Urothelium cell line (cell line): ENCODE results near the gene SLC15A1.

ENCODE experiments used
- DNase-seq: peaks from one replicate; pipeline ENCODE4 v3.0.0; 2011; ENCODE audit warnings: low spot score, mixed read lengths
- FAIRE-seq: peaks from 2 replicates; lab custom pipeline; 2011; peaks lifted over from hg19 to GRCh38; lab: Jason Lieb, UNC

Gene SLC15A1, protein sequence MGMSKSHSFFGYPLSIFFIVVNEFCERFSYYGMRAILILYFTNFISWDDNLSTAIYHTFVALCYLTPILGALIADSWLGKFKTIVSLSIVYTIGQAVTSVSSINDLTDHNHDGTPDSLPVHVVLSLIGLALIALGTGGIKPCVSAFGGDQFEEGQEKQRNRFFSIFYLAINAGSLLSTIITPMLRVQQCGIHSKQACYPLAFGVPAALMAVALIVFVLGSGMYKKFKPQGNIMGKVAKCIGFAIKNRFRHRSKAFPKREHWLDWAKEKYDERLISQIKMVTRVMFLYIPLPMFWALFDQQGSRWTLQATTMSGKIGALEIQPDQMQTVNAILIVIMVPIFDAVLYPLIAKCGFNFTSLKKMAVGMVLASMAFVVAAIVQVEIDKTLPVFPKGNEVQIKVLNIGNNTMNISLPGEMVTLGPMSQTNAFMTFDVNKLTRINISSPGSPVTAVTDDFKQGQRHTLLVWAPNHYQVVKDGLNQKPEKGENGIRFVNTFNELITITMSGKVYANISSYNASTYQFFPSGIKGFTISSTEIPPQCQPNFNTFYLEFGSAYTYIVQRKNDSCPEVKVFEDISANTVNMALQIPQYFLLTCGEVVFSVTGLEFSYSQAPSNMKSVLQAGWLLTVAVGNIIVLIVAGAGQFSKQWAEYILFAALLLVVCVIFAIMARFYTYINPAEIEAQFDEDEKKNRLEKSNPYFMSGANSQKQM

DNA sequence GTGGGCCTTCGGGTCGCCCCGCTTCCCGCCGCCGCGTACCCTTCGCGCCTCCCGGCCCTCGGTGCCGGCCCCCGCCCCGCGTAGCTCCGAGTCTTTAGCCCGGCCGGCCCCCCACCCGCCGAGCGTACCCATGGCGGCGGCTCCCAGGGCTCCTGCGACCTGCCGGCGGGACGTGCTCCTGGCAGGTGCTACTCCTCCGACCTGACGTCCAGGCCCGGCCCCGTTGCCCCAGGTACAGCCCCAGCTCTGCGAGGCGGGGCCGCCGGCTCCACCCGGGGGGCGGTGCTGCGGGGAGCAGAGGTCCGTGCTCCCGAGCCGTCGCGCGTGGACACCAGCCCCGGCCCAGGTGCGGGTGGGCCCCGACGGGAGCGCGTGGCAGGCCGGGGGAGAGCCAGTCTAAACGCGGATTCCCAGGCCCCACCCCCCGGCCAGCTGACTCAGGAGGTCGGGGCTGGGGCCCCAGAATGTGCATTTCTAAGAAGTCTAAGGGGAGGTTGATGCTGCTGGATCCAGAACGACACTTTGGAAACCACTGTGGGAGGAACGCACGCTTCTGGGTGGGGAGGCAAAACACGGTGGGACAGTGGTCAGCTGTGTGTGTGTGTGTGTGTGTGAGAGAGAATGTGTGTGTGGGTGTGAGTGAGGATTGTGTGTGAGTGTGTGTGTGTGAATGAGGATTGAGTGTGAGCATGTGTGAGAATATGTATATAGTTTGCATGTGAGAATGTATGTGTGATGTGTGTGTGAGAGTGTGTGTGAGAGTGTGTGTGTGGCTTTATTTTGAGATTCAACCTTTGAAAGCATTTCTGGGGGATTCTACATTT, at the start of gene SLC15A1:
TSS of gene SLC15A1 (minus strand) at position 206 of the 824 bp plus-strand sequence. CDS start at position 132, 74 bp downstream.
- no peak for DNase-seq
- no peak for FAIRE-seq

DNA sequence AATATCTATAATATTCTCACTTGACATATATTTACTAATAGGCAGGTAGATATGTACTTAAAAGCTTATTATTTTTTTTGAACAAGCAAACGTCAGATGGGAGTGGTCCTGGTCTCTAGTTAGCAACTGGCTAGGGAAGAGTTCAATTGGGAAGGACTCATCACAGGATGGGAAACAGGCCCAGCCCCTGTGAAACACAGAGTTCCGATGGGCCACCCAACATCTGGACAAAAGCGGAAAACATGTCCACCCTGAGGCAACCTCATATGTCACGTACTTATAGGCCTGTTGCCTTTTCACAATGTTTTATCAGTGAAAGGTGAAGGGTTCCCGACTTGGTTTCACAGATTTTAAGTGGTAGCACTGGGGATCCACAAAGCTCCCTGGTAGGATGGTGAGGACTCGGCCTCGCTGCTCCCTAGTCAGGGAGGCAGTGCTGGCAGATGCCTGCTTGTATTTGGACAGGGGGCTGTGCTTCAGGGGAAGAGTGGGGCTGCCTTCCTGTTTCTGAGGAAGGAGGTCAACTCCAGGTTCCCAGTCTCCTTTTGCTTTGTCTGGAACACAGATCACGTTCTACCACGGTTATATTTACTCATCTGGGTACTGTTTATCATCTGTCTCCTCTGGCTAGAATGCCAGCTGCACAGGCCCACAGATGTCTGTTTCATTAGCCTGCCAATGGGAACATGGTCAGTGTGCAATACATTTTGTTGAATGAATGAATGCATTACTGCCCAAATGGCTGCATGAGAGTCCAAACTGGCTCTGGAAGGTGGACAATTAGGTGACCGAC, 49.4 kb upstream of the SLC15A1 start:
- DNase-seq: no peak
- FAIRE-seq: no peak

DNA sequence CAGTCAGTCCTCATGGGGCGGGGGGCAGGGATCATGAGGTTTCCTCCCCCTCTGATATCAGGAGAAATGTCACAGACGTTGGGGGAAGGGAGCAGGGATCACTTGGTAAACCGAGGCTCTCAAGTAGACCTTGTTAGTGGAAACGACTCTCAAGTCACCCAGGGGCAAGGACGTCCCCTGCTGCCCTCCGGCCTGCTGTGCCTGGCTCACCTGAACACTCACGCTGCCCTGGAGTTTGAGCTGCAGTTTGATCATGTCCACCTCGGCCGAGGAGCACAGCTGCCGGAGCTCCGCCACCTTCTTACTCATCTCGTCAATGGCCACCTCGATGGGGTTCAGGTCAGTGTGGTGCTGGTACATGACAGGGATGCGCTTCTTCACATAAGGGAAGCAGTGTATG, 47.6 kb upstream of the SLC15A1 start:
- DNase-seq (no peak), FAIRE-seq (no peak)

DNA sequence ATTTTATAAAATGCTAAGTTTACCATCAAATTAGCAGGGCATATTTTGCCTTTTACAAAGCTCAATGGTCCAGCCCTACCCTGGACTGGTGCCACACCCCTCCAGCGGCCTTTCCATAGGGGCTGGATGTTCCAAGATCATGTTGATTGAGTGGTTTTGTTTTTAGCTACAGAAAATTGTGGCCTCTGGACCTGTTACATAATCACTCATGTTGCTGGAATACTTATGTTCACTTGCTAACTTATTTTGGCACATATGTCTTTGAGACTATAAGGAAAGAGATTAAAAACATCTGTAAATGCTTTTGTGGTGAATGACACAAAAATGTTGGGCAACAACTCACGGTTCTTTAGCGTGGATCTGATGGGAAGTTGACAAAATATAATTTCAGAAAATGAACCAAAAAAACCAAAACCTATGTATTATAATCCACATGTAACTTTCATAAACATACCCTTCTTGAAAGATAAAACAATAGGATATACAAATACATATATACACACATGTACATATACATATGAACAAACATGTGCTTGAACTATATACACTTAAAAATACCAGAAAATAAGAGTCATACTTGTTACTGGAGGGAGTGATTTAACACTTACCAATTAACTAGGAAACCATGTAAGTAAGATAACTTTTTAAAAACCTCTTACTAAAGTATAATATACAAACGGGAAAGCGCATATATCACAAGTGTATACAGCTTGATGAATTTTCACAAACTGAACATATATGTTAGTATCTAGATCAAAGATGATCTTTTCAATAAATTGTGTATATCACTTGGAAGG, 46.6 kb upstream of the SLC15A1 start:
- DNase-seq (no peak), FAIRE-seq (no peak)

DNA sequence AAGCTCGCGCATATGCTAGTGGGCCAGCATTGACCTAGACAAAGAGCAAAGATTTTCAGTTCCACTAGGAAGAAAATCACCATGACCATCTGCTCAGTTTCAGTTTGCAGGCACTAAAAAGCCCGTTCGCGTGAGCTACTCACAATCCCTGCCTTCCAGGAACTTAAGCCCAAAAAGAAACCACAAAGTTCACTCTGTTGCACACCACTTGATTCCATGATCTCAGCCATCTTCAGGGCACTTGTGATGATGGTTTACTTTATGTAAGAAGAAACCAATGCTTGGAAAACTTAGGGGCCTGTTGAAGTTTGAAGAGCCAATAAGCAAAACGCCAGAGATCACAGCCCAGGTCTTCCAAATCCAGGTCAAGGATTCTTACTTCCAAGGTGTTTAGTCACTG, 45.0 kb upstream of the SLC15A1 start:
- no peak for FAIRE-seq
- no peak for DNase-seq

DNA sequence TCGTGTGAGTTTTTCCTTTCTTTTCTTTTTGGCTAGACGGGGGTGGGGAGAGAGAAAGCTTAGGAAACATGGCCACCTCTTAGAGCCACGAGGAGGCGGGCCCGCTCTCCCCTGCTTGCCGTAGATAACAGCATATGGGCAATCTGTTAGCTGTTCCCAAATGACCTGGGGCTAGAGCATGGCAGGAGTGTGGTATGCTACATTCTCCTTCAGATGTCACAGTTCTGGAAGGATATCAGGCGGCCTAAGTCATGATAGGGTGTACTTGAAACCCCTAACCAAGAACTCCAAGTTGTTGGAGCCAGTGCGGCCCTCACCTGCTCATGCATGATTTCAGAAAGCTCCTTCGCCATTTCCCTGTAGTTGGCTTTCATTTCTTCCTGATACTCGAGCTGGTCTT, 44.3 kb upstream of the SLC15A1 start:
- DNase-seq (no peak), FAIRE-seq (no peak)

DNA sequence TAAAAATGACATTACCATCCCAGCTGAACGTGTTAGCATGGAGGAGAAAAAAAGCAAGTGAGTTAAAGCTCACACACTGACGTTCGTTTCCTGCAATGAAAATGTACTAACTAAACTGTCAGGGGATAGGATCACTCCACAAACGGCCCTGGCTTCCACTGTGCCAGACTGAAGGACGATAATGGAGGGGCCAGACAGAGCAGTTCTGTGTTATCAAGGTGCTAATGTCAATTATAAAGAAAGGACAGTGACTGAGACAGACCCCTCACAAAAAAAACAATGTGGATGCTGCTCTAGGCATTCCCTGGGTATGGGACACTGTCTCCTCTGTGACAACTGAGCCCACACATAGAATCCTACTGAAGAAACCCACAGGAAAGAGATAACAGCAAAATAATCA, 43.7 kb upstream of the SLC15A1 start:
- no peak for DNase-seq
- no peak for FAIRE-seq

DNA sequence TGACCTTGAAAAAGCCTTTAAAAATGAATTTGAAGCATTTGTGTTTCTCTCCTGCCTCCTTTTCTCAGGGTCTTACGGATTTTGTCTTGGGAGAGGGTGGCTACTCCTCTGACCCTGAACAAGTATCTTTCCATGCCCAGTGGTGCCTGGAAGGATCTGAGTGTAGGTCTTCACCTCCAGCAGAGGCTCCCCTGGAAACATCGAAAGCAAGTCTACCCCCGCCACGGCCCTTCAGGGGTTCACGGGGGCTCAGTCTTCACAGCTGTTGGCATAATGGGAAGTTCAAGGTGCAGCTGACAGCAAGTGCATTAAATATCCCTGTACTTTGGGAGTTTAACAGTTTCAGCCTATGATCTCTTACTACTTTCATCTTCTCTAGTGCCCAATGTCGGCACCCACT, 42.7 kb upstream of the SLC15A1 start:
- no peak for DNase-seq
- no peak for FAIRE-seq

DNA sequence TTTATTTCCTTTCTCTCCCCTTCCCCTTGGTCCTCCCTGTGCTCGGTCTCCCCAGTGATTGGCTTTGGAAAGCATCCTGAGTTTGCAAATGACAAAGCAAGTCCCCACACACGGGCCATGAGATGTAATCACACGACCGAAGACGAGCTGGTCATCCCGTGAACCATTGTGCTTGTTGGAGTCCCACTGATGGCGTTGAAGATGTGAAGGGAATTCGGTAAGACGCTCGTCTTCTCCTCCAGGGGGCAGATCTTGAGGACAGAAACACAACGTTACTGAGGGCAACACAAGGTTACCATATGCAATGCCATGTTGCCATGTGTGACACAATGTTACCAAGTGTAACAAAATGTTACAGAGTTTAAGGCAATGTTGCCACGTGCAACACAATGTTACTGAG, 42.0 kb upstream of the SLC15A1 start:
- DNase-seq: no peak
- FAIRE-seq: no peak

DNA sequence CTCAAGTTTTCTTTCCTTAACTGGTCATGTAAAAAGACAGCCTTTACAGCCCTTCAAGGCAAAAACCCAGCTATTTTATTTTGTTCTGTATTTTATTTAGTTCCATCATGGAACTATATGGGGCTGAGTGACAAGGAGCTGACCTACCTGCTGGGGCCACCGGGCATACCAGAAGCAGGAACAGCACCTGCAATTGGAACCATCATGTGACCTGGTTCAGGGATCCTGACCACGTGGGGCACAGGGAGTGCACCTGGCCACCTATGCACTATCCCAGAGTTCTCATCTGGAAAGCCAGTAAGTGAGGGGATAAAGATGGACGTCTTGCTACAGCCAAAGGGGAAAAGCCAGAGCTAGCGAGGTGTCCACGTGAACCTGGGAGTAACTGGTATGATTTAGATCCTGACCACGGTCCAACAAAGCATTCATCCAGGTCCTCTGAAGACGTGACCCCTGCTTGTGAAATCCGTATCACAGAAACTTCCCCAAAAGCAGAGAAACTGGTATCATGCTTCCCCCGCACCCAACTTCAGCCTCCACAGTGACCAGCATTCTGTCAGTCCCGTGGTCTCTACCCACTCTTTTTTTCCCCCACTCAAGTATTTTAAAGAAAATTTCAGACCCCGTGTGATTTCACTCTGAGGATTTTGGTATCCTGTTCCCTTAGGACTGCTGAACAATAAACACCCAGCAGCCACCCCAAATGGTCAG, 40.5 kb upstream of the SLC15A1 start:
- FAIRE-seq (no peak), DNase-seq (no peak)

DNA sequence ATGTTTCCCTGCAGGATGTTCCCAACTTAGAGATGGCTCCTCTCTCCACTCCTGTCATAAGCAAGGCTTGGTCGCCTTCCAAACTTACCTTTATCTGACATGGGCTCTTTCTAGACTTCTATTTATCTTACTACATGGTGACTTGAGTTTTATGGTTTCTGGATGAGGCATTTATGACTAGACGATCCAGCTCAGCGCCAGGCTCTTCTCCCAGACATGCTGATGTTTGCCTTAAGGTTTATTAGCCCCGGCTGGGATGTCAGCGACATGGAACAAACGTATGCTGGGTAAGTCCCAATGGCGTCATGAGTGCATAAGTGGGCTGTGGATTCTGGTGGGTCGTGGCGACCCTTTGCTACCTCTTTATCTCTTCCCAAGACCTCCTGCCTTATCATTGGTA, 39.8 kb upstream of the SLC15A1 start:
- FAIRE-seq (no peak), DNase-seq (no peak)

DNA sequence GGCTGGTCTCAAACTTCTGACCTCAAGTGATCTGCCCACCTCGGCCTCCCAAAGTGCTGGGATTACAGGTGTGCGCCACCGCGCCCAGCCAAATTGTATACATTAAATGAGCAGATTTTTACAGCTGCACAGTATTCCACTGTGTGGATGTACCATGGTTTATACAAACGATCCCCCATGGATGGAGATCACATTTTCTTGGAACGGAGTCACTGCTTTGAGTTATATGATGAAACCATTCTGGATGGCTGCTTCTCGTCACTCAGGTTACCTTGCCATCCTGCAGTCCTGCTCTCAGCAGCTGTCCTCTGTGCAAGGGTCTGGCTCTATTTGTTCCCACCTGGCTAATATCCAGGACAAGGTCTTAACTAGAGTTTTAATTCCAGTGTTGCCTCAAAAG, 39.1 kb upstream of the SLC15A1 start:
- FAIRE-seq: no peak
- DNase-seq: no peak

DNA sequence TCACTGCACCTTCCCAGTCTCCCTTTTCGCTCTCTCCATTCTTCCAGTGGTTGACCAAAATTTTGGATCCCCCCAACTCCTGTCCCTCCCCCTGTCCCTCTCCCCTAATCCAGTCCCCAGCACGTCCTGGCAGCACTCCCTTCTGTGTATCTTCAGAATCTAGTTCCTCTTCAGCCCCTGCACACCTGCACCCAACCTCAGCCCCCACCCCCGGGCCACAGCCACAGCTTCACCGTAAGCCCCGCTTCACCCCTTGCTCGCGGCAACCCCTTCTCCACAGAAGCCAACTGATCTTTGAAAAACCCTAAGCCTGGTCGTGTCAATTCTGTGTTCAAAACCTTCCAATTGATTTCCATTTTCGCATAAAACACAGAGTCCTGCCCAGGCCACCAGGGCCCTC, 35.5 kb upstream of the SLC15A1 start:
- DNase-seq: no peak
- no peak for FAIRE-seq

DNA sequence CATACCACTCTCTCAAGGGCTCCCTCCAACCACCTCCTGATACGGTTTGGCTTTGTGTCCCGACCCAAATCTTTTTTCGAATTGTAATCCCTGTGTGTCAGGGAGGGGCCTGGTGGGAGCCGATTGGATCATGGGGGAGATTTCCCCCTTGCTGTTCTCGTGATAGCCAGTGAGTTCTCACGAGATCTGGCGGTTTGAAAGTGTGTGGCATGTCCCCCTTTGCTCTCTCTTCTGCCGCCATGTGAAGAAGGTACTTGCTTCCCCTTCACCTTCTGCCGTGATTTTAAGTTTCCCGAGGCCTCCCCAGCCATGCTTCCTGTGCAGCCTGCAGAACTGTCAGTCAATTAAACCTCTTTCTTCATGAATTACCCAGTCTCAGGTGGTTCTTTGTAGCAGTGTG, 34.7 kb upstream of the SLC15A1 start:
- no peak for FAIRE-seq
- no peak for DNase-seq

DNA sequence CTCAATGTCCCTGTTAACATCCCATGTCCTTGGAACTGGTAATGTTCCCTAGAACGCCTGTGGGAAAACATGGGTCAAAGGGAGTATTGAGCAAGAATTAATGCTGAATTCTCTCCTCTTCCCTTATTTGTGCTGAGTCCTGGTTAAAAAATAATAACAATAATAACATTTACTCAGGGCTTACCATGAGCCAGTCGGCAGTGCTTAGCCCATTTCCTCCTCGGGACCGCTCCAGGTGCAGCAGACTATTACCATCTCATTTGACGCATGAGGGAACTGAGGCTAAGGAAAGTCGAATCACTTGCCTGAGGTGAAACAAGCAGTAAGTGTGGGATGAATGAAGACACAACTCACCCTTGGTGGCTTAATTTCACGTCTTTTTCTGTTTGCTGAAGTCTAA, 33.6 kb upstream of the SLC15A1 start:
- no peak for FAIRE-seq

DNA sequence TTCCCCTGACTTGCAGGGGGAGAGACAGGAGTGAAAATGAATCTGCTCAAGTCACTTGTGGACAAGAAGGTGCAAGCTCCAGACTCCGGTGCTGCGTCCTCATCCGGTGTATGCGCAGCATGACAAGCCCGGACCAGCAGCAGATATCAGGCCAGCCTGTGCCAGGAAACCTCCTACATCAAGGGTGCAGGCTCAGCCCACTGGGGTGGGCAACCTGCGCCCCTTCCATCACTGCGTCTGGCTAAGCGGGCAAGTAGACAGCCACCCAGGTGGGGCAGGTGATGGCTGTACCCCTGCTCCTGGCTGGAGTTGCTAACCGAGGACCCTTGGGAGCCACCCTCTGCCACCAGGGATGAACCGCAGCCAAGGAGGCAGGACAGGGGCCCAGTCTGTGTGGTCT, 32.9 kb upstream of the SLC15A1 start:
- DNase-seq (no peak), FAIRE-seq (no peak)

More for the DNA sequence above, 33.6 kb upstream of the SLC15A1 start:
- DNase-seq: no peak

DNA sequence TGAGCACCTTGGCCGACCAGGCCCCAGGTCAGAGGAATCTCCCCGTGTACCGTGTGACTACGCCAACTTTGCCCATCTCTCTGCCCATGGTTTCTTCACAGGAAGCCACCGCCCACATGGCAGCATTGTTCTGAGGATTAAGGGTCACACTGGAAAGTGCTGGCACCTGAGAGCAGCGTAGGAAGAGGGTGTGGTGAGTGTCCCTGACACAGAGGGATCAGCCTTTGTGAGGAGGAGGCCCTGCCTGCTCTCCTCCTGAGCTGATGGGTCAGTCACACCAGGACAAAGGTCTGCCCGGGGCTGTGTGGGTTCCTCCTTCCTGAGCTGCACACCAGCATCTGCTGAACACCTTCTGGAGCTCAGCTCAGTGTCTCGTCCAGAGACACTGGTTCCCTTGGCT, 32.2 kb upstream of the SLC15A1 start:
- DNase-seq (no peak), FAIRE-seq (no peak)

DNA sequence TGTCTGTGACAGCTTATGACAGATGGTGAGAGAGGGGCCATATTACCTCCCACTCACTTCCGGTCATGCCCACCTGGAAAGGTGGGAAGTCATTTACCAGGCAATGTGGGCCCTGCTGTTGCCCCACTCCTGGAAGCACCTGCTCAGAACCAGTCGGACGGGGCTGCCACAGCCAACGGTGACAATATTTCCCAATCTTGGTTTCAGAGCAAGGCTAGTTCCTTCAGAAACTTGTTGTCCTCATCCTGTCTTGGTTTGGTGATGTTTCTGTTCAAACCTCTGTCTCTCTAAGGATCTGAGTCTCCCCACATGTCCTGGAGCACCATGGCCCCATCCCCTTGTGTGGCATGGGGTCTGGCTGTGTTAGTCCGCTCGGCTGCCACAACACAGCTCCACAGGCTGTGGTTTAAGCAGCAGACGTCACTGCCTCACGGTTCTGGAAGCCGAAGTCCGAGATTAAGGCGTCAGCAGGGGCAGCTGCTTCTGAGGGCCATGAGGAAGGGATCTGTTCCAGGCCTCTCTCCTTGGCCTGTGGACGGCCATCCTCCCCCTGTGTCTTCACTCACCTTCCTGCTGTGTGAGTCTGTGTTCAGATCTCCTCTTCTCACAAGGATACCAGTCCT, 31.5 kb upstream of the SLC15A1 start:
- DNase-seq: no peak
- FAIRE-seq: no peak

DNA sequence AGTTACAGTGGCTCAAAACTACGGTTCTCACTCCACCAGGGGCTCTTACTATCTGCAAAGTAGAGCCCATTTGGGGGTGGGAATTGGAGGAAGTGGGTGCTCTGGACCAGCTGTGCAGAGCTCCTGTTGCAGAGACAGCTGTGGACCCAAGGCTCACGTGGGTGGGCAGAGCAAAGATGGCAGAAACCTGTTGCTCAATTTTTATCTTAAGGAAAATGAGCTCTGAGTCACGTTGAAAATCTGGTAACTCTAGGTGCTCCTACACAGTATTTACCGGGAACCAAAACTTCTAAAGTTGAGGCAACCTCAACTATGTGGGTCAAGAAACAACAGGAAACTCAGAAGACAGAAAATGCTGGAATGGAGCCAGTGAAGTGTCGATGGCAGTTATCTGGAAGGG, 30.2 kb upstream of the SLC15A1 start:
- FAIRE-seq: no peak
- DNase-seq: no peak
